SK-MEL-5 (cell line): Measurements from ENCODE around the gene ADGRL1. TPM values are rescaled to one million over a fixed set of nuclear protein-coding genes. Genes with fewer than 3 reads are reported as not detected.
"Not testable (repeated sequence)": the region's sequence is repeated elsewhere in the genome, so short reads cannot be mapped to it uniquely, and the experiment has no call there.

Experiments
- DNase-seq: peaks from one replicate; pipeline ENCODE4 v3.0.0-alpha.2; 2016; ENCODE audit warnings: low read depth, low spot score
- in situ Hi-C: cut with HindIII; loops from 2 replicates; pipeline ENCODE4 v1.10.0; 2016; ENCODE audit warnings: low sequenced_read_pairs, high pct_unique_total_duplicates, low pct_unique_long_range_greater_than_20kb
- total RNA-seq: library from RNA; depleted of rRNA; stranded (reverse); fragments of >200 nt; shearing (Covaris generic); gene quantifications from 2 replicates; pipeline ENCODE4 v1.2.3, GENCODE V29; 2014

The ADGRL1 gene
- total RNA-seq, 1 experiment from 2014 or later: 5.0 TPM

DNA sequence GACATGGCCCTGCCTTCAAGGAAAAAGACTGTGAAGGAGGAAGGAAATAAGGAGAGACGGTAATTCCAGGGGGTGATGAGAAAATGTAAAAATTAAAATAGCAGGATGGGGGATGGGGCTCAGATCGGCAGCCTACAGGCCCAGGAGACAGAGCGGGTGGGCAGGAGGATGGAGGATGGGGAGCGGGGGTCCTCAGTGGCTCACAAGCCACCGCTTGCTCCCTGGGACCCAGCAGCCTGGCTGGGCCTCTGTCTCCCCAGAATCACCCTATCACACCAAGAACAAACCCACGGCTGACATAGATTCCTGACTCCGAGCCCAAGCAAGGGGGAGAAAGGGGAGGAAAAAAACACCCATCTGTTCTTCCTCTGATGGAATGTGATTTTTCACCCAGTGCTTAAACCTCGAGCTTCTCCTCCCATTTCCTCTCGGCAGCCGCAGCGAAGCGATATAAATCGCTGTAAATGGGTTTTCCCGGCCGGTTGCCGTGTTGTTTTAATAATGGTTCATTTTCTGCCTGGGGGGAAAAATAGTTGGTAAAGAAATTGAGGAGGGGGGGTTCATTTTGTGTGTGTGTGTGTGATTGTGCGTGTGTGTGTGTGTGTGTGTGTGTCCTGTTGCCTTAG, 22.6 kb upstream of the ADGRL1 start:
- DNase-seq, in situ Hi-C loops: not testable (repeated sequence)

DNA sequence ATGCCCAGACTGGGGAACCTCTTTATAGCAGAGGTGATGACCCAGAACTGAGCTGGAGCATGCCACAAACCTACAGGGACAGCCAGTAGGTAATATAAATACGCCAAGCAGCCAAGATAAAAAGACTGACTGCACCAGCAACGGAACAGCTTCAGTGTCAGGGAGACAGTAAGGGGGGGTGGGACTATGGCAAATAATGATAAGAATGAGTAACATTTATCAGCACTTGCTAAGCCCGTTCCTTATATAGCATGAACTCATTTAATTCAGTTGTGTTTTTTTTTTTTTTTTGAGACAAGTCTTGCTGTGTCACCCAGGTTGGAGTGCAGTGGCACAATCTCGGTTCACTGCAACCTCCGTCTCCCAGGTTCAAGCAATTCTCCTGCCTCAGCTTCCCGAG, 20.5 kb upstream of the ADGRL1 start:
- DNase-seq, in situ Hi-C loops: not testable (repeated sequence)

DNA sequence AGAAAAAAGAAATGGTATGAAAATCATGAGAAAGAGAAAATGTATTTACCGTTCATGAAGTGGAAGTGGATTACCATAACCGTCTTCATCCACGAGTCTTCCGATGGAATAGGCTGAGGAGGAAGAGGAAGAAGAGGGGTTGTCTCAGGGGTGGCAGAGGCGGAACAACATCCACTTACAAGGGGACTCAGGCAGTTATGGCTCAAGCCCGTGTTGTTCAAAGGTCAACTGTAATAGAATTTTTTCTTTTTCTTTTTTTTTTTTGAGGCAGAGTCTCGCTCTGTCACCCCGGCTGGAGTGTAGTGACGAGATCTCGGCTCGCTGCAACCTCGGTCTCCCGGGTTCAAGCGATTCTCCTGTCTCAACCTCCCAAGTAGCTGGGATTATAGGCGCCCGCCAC, 16.9 kb upstream of the ADGRL1 start:
- DNase-seq: no peak
- in situ Hi-C loops: no loop called here

DNA sequence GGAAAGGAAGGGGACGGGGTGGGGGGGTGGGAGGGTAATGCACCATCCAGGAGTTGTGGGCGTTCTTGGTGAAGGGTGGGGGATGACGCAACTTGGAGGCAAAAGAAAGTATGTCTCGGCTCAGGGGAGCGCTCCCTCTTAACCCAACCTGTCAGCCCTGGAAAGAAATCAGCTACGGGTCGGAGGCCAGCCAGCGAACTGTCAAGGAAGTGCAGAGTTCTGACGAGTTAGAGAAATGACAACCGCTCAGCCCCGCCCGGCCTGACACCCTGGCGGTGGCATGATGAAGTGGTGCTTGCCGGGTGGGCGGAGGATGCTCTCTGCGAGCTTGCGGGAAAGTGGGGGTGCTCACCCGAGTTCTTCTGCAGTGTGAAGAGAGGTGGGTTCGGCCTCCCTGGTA, 15.4 kb upstream of the ADGRL1 start:
- DNase-seq, in situ Hi-C loops: not testable (repeated sequence)

DNA sequence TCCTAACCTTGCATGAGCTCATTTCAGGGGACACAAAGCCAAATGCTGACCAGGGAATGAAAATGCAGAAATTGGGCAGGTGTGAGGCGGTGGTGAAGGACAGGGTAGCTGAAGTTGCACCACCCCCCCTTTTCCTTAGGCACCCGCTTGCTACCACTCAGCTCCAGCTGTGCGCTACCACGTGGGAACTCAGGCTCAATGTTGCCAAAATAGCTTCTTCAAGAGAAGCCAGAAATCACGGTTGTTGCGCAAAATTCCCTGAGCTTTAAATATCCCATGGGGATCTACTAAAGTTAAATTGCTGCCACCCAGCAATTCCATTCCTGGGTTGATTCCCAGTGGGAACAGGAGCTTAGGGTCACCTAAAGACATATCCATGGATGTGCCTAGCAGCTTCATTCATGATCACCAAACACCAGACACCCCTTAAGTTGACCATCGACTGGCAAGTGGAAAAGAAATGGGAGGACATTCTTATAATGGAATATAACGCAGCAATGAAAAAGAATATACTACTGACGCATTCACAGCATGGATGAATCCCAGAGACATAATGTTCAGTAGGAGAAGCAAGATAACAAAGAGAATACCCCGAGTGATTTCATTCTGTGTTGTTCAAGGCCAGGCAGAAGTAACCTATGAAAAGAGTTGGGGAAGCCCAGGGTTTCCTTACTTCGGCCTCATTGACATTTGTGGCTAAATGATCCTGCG, 12.8 kb upstream of the ADGRL1 start:
- DNase-seq: no peak
- in situ Hi-C loops: no loop called here

DNA sequence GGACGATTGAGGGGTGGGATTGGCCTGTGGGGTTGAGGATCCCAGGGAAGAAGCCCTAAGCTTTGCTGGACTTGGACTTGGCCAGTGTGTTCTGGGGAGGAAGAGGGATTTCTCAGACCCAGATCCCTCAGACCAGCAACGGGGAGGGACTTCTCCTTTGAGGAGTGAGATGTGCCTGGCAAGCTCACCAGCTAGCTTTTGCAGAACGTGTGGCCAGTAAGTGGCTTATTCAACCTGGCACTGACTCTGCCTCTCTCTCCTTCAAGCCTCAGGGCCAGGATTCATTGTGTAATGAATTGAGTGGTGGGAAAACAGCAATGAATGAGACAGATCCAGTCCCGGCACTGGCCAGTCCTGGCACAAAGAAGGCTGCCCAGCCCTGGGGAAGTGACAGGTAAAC, 11.9 kb upstream of the ADGRL1 start:
- in situ Hi-C loops, DNase-seq: not testable (repeated sequence)

DNA sequence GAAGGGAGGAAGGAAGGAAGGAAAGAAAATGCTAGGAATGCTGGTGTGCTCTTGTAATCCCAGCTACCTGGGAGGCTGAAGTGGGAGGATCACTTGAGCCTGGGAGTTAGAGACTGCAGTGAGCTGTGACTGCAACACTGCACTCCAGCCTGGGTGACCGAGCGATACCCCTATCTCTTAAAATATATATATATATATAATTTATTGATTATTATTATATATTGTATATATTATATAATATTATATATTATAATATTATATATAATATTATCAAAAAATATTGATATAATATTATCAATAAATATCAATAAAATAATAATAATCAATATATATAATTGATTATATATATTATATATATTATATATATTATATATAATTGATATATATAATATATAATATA, 8.6 kb upstream of the ADGRL1 start:
- no peak for DNase-seq
- in situ Hi-C loops: no loop called here

DNA sequence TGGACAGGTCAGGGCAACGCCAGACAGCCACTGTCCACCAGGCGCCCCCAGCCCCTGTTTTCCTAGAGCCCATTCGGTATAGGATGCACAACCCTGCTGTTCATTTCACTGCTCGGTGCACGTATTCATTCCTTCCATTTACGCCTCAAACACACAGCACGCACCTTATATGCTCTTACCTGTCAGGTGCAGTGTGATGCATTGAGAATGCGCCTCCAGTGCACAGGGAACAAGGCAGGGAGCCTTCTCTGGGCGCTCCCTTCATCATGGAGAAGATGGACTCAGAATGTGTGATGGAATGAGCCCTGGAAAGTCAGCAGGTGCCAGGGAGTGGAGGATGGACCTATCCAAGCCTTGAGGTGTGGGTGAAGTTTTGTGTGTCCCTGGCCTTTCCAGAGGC, 4.2 kb upstream of the ADGRL1 start:
- DNase-seq, in situ Hi-C loops: not testable (repeated sequence)

DNA sequence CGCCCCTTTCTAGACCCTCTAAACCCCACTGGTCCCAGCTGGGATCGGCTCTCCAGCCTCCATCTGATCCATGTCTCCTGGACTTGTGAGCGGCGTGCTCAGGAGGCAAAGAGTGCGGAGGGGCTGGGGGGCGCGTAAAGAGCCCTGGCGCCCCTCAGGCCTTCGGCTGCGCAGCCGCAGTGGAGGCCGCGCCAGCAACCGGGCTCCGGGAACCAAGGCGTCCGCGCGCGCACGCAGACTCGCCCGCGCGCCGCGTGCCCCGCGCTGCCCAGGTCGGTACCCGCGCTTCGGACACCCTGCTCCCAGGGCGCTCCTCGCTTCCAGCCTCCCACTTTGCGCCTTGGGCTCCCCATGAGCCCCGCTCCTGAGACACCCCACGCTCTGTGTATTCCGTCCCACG, 3.4 kb upstream of the ADGRL1 start:
- DNase-seq, in situ Hi-C loops: not testable (repeated sequence)

DNA sequence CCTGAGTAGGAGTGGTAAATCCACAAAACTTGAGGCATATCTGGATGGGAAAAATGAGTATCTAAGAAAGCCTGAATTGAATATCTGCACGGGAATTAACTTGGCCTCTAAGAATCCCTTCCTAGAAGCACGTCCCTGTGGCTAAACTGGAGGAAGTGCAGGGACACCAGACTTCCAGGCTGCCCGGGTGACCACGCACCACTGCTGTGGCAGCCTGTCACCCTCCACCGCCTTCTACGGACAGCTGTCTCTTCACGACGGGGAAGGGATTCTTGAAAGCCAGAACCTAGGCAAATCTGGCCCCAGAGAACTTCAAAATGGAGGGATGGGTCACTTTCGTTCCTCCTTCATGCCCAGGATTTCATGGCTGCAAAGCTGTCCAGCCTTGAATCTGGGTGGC, 2.5 kb upstream of the ADGRL1 start:
- DNase-seq, in situ Hi-C loops: not testable (repeated sequence)

DNA sequence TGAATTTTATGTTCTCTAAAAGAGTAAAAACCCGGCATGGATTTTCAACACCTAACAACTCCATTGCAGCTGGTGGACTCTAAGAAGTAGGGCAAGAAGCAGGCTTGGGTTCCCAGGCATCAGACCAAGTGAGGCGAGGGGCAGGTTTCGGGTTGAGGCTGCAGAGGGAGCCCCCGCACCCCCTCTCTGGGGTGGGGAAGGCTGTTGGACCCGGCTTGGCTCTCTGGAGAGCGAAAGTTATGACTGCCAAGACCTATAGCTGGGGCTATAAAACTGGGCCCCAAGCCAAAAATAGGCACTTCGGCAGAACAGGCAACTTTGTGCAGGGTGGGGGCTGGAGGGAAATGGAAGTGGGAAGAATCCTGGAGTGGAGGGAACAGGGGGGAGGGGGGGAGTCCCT, 1.8 kb upstream of the ADGRL1 start:
- in situ Hi-C loops, DNase-seq: not testable (repeated sequence)

DNA sequence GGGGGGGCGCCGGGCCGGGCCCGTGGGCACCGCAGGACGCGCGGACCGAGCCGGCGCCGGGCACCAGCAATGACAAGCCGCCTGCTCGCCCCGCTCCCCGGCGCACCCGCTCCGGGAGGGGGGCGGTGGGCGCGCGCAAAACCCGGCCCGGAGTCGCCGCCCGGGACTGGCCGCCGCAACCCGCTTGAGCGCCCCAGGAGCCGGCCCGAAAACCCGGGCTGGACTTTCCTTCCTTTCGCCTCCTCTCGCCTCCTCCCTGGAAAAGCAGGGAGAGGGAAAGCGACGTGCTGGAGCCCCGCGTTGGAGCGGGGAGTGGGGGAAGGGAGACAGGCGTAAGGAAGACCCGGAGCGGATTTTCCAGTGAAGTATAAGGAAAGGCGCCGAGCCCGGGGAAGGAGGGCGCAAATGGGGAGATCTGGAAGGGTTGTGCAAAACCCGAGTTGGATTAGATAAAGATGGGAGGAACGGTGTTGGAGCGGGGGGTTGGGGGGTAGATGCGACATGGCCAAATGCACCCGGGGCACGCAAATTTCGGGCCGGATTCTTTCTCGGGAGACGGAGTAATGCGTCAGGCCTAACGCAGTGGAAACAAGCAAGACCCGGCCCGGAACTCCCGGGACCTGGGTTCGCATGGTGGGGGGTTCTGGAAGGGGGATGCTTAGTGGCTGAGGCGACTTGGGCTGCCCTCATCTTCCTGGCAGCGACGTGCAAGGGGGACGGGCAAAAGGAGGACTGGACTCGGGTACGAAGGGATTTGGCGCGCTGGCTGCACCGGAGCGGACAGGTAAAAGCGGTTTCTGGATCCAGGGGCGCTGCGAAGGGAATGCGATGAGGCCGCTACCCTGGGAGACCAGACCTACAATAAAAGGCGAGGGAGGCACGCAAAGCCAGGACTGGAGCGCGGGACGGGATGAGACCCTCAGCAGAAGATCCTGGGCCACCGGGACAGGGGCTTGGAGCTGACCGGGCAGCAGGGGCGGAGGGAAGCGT, 1.1 kb upstream of the ADGRL1 start:
- DNase-seq: peak; percentile 93
- in situ Hi-C loops: not testable (repeated sequence)

DNA sequence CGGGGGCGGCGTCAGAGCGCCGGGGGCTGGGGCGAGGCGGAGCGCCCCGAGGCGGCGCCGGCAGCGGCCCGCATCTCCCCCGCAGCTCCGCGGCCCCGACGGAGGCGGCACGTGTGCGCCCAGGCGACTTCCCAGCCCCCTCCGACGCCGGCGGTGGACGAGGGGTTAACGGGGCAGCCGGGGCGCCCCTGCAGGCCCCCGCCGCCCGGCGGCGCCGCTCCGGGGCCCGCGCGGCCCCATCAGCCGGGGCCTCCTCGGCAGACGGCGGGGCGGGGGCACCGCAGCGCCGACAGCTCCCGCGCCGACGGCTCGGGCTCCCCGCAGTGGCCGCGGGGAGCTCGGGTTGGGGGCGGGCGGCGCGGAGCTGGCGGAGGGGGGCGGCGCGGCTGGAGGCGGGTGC, 339 bp upstream of the ADGRL1 start:
- DNase-seq, in situ Hi-C loops: not testable (repeated sequence)

DNA sequence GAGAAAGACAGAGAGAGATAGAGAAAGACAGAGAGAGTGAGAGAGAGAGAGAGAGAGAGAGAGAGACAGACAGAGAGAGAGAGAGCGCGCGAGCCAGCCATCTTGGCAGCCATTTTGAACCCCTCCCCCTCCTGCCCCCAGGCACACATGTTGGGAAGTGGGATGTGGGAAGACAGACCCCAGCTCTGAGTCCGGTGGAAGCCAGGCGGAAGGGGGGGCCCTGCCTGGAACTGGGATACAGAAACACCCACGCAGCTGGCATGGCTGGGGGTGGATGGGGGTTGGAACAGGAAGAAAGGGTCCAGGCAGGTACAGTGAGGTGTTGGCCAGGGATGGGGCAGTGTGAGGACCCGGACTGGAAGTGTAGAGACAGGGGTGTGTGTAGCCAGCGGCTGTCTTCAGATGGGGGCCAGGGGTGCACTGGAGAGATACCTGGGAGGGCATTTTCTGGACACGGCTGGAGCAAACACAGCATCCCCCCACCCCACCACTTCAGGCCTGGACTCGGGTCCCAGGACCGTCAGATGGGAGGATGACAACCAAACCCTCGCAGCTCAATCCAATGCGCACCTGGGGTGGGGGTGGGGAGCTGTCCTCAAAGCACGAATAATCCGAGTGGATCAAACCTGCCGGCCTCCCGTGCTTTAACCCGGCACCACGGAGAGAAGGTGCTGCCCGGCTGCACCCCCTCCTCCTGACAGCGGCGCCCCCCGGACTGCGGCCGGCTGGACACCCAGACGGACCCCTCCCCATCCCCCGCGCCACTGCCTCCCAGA, 1.1 kb downstream of the ADGRL1 start:
- DNase-seq, in situ Hi-C loops: not testable (repeated sequence)

DNA sequence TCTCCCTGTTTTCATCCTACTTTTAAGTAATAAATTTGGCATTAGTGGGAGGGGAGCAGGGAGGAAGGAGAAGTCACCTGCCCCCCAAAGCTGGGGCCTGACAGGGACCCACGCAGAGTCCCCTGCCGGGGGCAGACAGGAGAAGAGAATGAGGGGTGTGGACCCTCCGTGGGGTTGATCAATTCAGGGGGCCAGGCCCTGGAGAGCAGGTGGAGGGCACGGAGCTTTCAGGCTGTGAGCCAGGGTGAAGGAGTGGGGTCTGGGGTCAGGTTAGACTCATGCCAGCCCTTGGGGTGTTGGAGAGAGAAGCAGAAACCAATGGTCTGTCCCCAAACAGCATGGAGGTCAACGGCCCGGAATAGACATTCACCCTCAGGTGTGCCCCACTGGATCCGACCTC, 1.8 kb downstream of the ADGRL1 start:
- DNase-seq, in situ Hi-C loops: not testable (repeated sequence)

DNA sequence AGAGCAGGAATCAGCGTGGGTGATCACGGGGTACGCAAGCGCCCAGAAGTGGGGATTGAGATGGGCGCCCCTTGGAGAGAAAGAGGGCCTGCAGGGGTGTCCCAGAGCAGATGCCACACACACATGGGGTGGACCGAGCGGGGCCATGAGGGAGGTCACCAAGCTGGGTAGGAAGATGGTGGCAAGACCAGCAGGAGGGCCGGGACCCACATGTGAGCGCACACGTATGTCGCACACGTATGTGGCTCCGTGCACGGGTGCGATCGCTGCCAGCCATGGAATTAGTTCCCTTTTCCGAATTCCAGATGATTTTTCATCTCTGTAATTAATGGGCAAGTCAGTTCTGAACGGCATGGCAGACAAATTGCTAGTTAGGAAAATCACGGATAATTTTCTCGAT, 2.2 kb downstream of the ADGRL1 start:
- in situ Hi-C loops, DNase-seq: not testable (repeated sequence)

DNA sequence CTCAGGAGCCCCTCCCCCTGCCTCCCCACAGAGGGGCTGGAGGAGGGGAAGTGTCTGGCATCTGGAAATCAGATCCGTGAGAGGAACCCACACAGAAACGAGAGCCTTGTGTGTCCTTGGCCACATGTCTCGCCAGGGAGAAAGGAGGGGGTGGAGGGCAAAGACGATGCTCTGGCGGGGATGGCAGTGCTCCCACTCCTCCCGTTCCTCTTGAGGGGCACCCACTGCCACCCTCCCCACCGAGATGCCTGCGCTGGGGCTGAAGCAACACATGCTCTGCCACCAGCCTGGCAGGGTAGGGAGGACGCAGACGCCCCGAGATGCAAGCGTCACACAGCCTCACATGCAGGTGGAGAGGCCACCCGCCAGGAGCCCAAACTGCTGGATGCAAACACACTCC, 2.8 kb downstream of the ADGRL1 start:
- in situ Hi-C loops: no loop called here
- no peak for DNase-seq
